ENCODE measurements around the gene HACL1.

The HACL1 gene

DNA sequence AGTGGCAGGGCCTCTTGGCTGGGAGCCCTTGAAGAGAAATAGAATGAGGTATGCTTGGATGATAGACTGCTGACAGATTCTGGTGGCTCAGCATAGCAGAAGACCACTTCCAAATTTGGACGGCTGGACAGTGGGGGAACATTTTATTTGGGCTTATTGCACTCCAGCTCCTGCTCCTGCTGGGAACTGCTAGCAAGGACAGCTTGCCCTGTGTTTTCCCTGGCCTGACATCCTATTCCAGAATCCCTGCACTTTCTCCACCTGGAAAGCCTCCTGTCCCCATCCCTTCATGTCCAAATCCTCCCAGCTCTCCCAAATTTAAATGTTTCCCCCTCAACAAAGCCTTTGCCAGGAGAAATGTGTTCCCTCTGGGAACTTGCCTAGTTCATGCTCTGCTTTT is 70.0 kb downstream of the HACL1 start:
- POLR2A ChIA-PET: no interaction called here

DNA sequence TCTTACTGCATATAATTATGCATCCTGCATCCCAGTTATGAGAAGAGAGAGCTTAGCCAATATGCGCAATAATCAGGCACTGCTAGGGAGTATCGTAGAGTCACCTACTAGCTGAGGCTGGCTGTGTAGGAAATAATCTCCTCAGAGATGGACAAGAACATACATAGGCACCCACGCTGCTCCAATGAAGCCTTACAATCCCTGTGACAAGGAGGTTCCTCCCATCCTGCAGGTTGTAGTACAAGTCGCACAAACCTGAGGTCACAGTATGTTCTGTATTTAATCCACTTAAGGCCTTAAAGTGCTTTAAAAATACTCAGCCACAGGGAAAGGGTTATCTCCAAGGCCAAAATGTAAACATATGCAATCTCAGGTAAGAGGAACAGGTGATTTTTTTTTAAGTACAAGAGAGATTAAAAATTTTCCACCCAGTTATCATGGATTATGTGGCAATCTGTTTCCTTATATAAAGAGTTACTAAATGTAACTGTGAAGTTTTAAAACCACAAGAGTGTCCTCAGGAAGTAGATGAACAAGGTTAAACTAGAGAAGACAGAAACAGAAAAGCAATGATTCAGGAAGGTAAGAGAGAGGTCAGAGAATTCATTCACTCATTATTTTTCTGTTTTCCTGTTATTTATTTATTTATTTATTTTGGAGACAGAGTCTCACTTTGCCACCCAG is 72.4 kb downstream of the HACL1 start:
- CTCF ChIA-PET: no interaction called here
- Histone ChIP-seq H3K4me1 (ENCODE audit: control insufficient read depth, insufficient read depth, low read length) (no peaks in the 10 kb centered on the region), H3K4me3 (ENCODE audit: low read depth, low read length) (no peak overlapping the region), H3K27ac (ENCODE audit: extremely low read depth, low read depth, low read length) (no peak overlapping the region), H3K36me3 (ENCODE audit: control insufficient read depth in 2 of 2, insufficient read depth in 1 of 2, low read length in 2 of 2) (no peaks in the 10 kb centered on the region), H3K9me3 (ENCODE audit: control insufficient read depth, insufficient read depth, low read depth, low read length) (no peaks in the 10 kb centered on the region)
- POLR2A ChIA-PET: no interaction called here
- TF ChIP-seq ZNF660 (tag by site-specific recombination; IDR thresholded peaks at IDR 0.05): no peak

More for the DNA sequence above, 70.0 kb downstream of the HACL1 start:
- TF ChIP-seq ZBTB8A (tag by site-specific recombination; IDR thresholded peaks at IDR 0.05) (no peak), SCRT1 (tag by site-specific recombination; IDR thresholded peaks at IDR 0.05; ENCODE audit: borderline replicate concordance) (no peak), ZNF830 (tag by site-specific recombination; IDR thresholded peaks at IDR 0.05; ENCODE audit: low read depth) (no peak), EGR2 (tag by site-specific recombination; IDR thresholded peaks at IDR 0.05; ENCODE audit: low read depth) (no peak), ZNF354C (tag by site-specific recombination; IDR thresholded peaks at IDR 0.05; ENCODE audit: borderline replicate concordance, low read depth) (no peak), SP3 (tag by site-specific recombination; IDR thresholded peaks at IDR 0.05) (no peak), GLIS2 (tag by site-specific recombination; IDR thresholded peaks at IDR 0.05) (no peak), SETDB1 (IDR thresholded peaks at IDR 0.05; ENCODE audit: insufficient read length, low read length) (no peak), ZNF266 (tag by site-specific recombination; IDR thresholded peaks at IDR 0.05; ENCODE audit: low read depth) (no peak), PRDM1 (tag by site-specific recombination; IDR thresholded peaks at IDR 0.05) (no peak), ZNF184 (tag by site-specific recombination; IDR thresholded peaks at IDR 0.05) (no peak), ZNF416 (tag by site-specific recombination; IDR thresholded peaks at IDR 0.05) (no peak), ZNF701 (tag by site-specific recombination; IDR thresholded peaks at IDR 0.05) (no peak), ZNF366 (tag by site-specific recombination; conservative IDR thresholded peaks at IDR 0.05) (no peak), ZBTB7A (tag by site-specific recombination; IDR thresholded peaks at IDR 0.05; ENCODE audit: low read depth) (no peak), ZNF660 (tag by site-specific recombination; IDR thresholded peaks at IDR 0.05) (no peak), MZF1 (tag by site-specific recombination; IDR thresholded peaks at IDR 0.05; ENCODE audit: borderline replicate concordance) (no peak), YY1 (tag by site-specific recombination; IDR thresholded peaks at IDR 0.05) (no peak)
- TF ChIP-seq, protein P1, sequence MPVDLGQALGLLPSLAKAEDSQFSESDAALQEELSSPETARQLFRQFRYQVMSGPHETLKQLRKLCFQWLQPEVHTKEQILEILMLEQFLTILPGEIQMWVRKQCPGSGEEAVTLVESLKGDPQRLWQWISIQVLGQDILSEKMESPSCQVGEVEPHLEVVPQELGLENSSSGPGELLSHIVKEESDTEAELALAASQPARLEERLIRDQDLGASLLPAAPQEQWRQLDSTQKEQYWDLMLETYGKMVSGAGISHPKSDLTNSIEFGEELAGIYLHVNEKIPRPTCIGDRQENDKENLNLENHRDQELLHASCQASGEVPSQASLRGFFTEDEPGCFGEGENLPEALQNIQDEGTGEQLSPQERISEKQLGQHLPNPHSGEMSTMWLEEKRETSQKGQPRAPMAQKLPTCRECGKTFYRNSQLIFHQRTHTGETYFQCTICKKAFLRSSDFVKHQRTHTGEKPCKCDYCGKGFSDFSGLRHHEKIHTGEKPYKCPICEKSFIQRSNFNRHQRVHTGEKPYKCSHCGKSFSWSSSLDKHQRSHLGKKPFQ (tag by site-specific recombination; IDR thresholded peaks at IDR 0.05): no peak
- TF ChIP-seq, protein P2, sequence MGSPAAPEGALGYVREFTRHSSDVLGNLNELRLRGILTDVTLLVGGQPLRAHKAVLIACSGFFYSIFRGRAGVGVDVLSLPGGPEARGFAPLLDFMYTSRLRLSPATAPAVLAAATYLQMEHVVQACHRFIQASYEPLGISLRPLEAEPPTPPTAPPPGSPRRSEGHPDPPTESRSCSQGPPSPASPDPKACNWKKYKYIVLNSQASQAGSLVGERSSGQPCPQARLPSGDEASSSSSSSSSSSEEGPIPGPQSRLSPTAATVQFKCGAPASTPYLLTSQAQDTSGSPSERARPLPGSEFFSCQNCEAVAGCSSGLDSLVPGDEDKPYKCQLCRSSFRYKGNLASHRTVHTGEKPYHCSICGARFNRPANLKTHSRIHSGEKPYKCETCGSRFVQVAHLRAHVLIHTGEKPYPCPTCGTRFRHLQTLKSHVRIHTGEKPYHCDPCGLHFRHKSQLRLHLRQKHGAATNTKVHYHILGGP (tag by site-specific recombination; IDR thresholded peaks at IDR 0.05): no peak
- no peaks in the 10 kb centered on the region for H3K4me1 ChIP-seq (ENCODE audit: control insufficient read depth, insufficient read depth, low read length)
- no peak overlapping the region for H3K4me3 ChIP-seq (ENCODE audit: low read depth, low read length)
- no peaks in the 10 kb centered on the region for H3K9me3 ChIP-seq (ENCODE audit: control insufficient read depth, insufficient read depth, low read depth, low read length)
- no peak overlapping the region for H3K27ac ChIP-seq (ENCODE audit: extremely low read depth, low read depth, low read length)
- H3K36me3 ChIP-seq (ENCODE audit: control insufficient read depth in 2 of 2, insufficient read depth in 1 of 2, low read length in 2 of 2): no peaks in the 10 kb centered on the region
- CTCF ChIA-PET: interaction anchor here (1.2 kb wide), 1 partner anchor 25 kb away, joined by 4 read pairs; no protein-coding TSS in a partner anchor

DNA sequence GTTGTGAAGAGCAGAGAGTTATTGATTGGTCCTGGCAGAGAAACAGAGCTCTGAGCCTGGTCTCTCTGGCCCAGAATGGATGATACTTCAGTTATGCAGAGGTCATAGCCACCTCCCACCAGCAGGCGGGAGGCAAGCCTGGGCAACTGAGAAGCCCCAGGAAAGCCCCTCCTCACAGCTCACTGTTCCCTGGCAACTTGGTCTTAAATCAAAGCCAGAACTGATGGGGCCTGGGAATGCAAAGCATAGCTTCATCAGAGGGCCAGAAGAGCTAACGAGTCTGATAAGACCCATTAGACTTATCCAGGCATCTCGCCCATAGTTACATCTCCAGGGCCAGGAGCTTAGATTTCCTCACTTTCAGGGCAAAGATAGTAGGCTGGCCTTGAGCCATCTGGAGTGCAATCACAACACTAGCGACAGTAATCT is 74.3 kb downstream of the HACL1 start:
- Histone ChIP-seq H3K27ac (ENCODE audit: extremely low read depth, low read depth, low read length) (no peak overlapping the region), H3K4me3 (ENCODE audit: low read depth, low read length) (no peak overlapping the region), H3K36me3 (ENCODE audit: control insufficient read depth in 2 of 2, insufficient read depth in 1 of 2, low read length in 2 of 2) (no peaks in the 10 kb centered on the region), H3K4me1 (ENCODE audit: control insufficient read depth, insufficient read depth, low read length) (no peaks in the 10 kb centered on the region), H3K9me3 (ENCODE audit: control insufficient read depth, insufficient read depth, low read depth, low read length) (no peaks in the 10 kb centered on the region)
- POLR2A ChIA-PET: interaction anchor here (1.1 kb wide), 1 partner anchor 9 kb away, joined by 3 read pairs; no protein-coding TSS in a partner anchor
- TF ChIP-seq, protein P3, sequence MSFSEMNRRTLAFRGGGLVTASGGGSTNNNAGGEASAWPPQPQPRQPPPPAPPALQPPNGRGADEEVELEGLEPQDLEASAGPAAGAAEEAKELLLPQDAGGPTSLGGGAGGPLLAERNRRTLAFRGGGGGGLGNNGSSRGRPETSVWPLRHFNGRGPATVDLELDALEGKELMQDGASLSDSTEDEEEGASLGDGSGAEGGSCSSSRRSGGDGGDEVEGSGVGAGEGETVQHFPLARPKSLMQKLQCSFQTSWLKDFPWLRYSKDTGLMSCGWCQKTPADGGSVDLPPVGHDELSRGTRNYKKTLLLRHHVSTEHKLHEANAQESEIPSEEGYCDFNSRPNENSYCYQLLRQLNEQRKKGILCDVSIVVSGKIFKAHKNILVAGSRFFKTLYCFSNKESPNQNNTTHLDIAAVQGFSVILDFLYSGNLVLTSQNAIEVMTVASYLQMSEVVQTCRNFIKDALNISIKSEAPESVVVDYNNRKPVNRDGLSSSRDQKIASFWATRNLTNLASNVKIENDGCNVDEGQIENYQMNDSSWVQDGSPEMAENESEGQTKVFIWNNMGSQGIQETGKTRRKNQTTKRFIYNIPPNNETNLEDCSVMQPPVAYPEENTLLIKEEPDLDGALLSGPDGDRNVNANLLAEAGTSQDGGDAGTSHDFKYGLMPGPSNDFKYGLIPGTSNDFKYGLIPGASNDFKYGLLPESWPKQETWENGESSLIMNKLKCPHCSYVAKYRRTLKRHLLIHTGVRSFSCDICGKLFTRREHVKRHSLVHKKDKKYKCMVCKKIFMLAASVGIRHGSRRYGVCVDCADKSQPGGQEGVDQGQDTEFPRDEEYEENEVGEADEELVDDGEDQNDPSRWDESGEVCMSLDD (tag by site-specific recombination; IDR thresholded peaks at IDR 0.05): no peak
- no peak for TF ChIP-seq ZNF664 (tag by site-specific recombination; IDR thresholded peaks at IDR 0.05)
- CTCF ChIA-PET: interaction anchor here (0.9 kb wide), 2 partner anchors 17 to 322 kb away, joined by 3 read pairs; no protein-coding TSS in a partner anchor

Measured in HEK293 (cell line).